Glutamatergic neuron (in vitro differentiated cells): ENCODE results near the gene PRR35. TPM values are rescaled to one million over a fixed set of nuclear protein-coding genes. Genes with fewer than 3 reads are reported as not detected.

Experiments used
- DNase-seq: peaks from one replicate; pipeline ENCODE4 v3.0.0; 2022
- H3K27ac Mint-ChIP-seq: one replicate; pipeline ENCODE4 v1.8.0; 2020; ENCODE audit warnings: mild to moderate bottlenecking, mixed read lengths, inconsistent platforms; ENCODE audit not compliant: unreplicated experiment
- H3K27me3 Mint-ChIP-seq: one replicate; pipeline ENCODE4 v1.8.0; 2020; ENCODE audit warnings: mild to moderate bottlenecking, moderate library complexity, mixed read lengths, inconsistent platforms; ENCODE audit not compliant: unreplicated experiment
- H3K36me3 Mint-ChIP-seq: one replicate; pipeline ENCODE4 v1.8.0; 2020; ENCODE audit warnings: mild to moderate bottlenecking, mixed read lengths, inconsistent platforms; ENCODE audit not compliant: unreplicated experiment
- H3K4me1 Mint-ChIP-seq: one replicate; pipeline ENCODE4 v1.8.0; 2020; ENCODE audit warnings: mild to moderate bottlenecking, low read depth, mixed read lengths, inconsistent platforms; ENCODE audit not compliant: unreplicated experiment
- H3K4me3 Mint-ChIP-seq: one replicate; pipeline ENCODE4 v1.8.0; 2020; ENCODE audit warnings: mild to moderate bottlenecking, mixed read lengths, inconsistent platforms; ENCODE audit not compliant: unreplicated experiment
- H3K9me3 Mint-ChIP-seq: one replicate; pipeline ENCODE4 v1.8.0; 2020; ENCODE audit warnings: mild to moderate bottlenecking, moderate library complexity, mixed read lengths, inconsistent platforms; ENCODE audit not compliant: unreplicated experiment
- CTCF ChIP-seq: fragments of 200-600 bp; sonication (generic); IDR thresholded peaks from one replicate; pipeline ENCODE4 v1.5.0; 2021; ENCODE audit not compliant: partially characterized antibody, unreplicated experiment
- total RNA-seq: library from RNA; stranded (reverse); fragmentation: NEBNext Ultra II Directional; extraction: Animal tissue kit (Norgen Biotek cat#: 25700); gene quantifications from one replicate; pipeline ENCODE4 v1.2.1, GENCODE V29; 2021; ENCODE audit not compliant: unreplicated experiment

PRR35 gene
- total RNA-seq, 1 donor from 2014 or later: not detected

GRCh38 chr16:554297-554621, 5.9 kb upstream of the PRR35 start:
- peak overlapping the region; percentile 34 for H3K27ac Mint-ChIP-seq
- TF ChIP-seq CTCF: no peak
- H3K9me3 Mint-ChIP-seq: no peaks in the 10 kb centered on the region
- no peaks in the 10 kb centered on the region for H3K36me3 Mint-ChIP-seq
- H3K4me3 Mint-ChIP-seq: no peak overlapping the region
- DNase-seq: no peak
- H3K4me1 Mint-ChIP-seq: no peaks in the 10 kb centered on the region
- H3K27me3 Mint-ChIP-seq: no peaks in the 10 kb centered on the region

GRCh38 chr16:554640-555365, 5.4 kb upstream of the PRR35 start:
- H3K36me3 Mint-ChIP-seq: no peaks in the 10 kb centered on the region
- DNase-seq: no peak
- H3K27me3 Mint-ChIP-seq: no peaks in the 10 kb centered on the region
- TF ChIP-seq CTCF: no peak
- no peaks in the 10 kb centered on the region for H3K9me3 Mint-ChIP-seq
- H3K4me3 Mint-ChIP-seq: no peak overlapping the region
- no peaks in the 10 kb centered on the region for H3K4me1 Mint-ChIP-seq
- no peak overlapping the region for H3K27ac Mint-ChIP-seq

- TF ChIP-seq CTCF: no peak
- no peak for DNase-seq
- Mint-ChIP-seq H3K27ac (no peak overlapping the region), H3K4me1 (no peaks in the 10 kb centered on the region), H3K36me3 (no peaks in the 10 kb centered on the region), H3K4me3 (no peak overlapping the region), H3K9me3 (no peaks in the 10 kb centered on the region), H3K27me3 (no peaks in the 10 kb centered on the region)
These were observed 4.4 kb upstream of the PRR35 start for GRCh38 chr16:555528-556473.

- H3K27me3 Mint-ChIP-seq: no peaks in the 10 kb centered on the region
- DNase-seq: no peak
- H3K36me3 Mint-ChIP-seq: no peaks in the 10 kb centered on the region
- H3K9me3 Mint-ChIP-seq: no peaks in the 10 kb centered on the region
- no peak overlapping the region for H3K4me3 Mint-ChIP-seq
- H3K4me1 Mint-ChIP-seq: no peaks in the 10 kb centered on the region
- H3K27ac Mint-ChIP-seq: no peak overlapping the region
- TF ChIP-seq CTCF: no peak
These were observed 3.6 kb upstream of the PRR35 start for GRCh38 chr16:556474-557173.
